Prostate gland (tissue), 2 donors: ENCODE results near the gene FAM171A2. TPM values are rescaled to one million over a fixed set of nuclear protein-coding genes. Genes with fewer than 3 reads are reported as not detected.

Experiments
- DNase-seq: peaks from one replicate; pipeline ENCODE4 v3.0.0-alpha.2; 2019; ENCODE audit warnings: low spot score
- H3K27ac ChIP-seq, 2 donors: fragments of 200-600 bp; sonication (generic); 2 replicates each; pipeline ENCODE4 v1.5.1; 2017 to 2019
- H3K27me3 ChIP-seq: fragments of 200-600 bp; sonication (generic); replicated peaks from 2 replicates; pipeline ENCODE4 v1.5.1; 2019; ENCODE audit not compliant: insufficient read depth
- H3K36me3 ChIP-seq, 2 donors: fragments of 200-600 bp; sonication (generic); 1 replicate in 1 of 2; 2 replicates in 1 of 2; pipeline versions ENCODE4 v1.5.1 to v1.8.1; 2017 to 2019
- H3K4me1 ChIP-seq: fragments of 200-600 bp; sonication (generic); replicated peaks from 2 replicates; pipeline ENCODE4 v1.5.1; 2019
- H3K4me3 ChIP-seq, 2 donors: fragments of 200-600 bp; sonication (generic); 2 replicates each; pipeline ENCODE4 v1.5.1; 2017 to 2019
- H3K9me3 ChIP-seq: fragments of 200-600 bp; sonication (generic); 2 replicates; pipeline ENCODE4 v1.5.1; 2017
- CTCF ChIP-seq, 4 experiments: fragments of 200-600 bp in 2 of 4; fragments of 450-650 bp in 2 of 4; sonication (generic) in 2 of 4; IDR thresholded peaks; 1 replicate in 3 of 4; 2 replicates in 1 of 4; pipeline ENCODE4 v1.5.1; 2016 to 2019; ENCODE audit warnings: antibody characterized with exemption in 4 of 4, mild to moderate bottlenecking in 2 of 4, moderate library complexity in 2 of 4
- POLR2A ChIP-seq: fragments of 450-650 bp; IDR thresholded peaks from one replicate; pipeline ENCODE4 v1.6.1; 2016; ENCODE audit warnings: antibody characterized with exemption, mild to moderate bottlenecking
- POLR2AphosphoS5 ChIP-seq: sonication (generic); formaldehyde crosslinking; IDR thresholded peaks from one replicate; pipeline ENCODE4 v1.6.1; 2017; ENCODE audit warnings: antibody characterized with exemption
- WGBS: methylation state at CpG from one replicate; pipeline ENCODE4 v1.1.5; 2018; 5-methylcytosine and 5-hydroxymethylcytosine counted together
- intact Hi-C: fragments of 100-400 bp; cut with DNase I; formaldehyde crosslinking; loops from one replicate; pipeline ENCODE4 v1.14.2; 2022
- total RNA-seq, 2 donors: library from RNA; depleted of rRNA; stranded (reverse); fragments of >200 nt; gene quantifications; one replicate each; pipeline ENCODE4 v1.1.0, GENCODE V29; 2016

The FAM171A2 gene
- total RNA-seq, 2 donors from 2014 or later, result 1.8 to 6.1 TPM

GRCh38 chr17:44311562-44312181, 52.0 kb downstream of the FAM171A2 start:
- intact Hi-C loops, result no loop called here

GRCh38 chr17:44310609-44311376, 52.9 kb downstream of the FAM171A2 start:
- Histone ChIP-seq H3K27ac (no peak overlapping the region), H3K36me3 (no peaks in the 10 kb centered on the region), H3K4me3 (no peak overlapping the region), H3K4me1 (peaks cover 4% of the 10 kb centered on the region), H3K27me3 (no peaks in the 10 kb centered on the region), H3K9me3 (no peaks in the 10 kb centered on the region)
- intact Hi-C loops, result no loop called here
- TF ChIP-seq POLR2A, result no peak
- no peak for TF ChIP-seq CTCF (IDR thresholded peaks at IDR 0.05)
- no peak for TF ChIP-seq POLR2AphosphoS5
- 80% methylated on average over 10 of the region's 10 CpGs for WGBS
- DNase-seq, result no peak

More at GRCh38 chr17:44311562-44312181, 52.0 kb downstream of the FAM171A2 start:
- no peak overlapping the region for H3K27ac ChIP-seq
- no peaks in the 10 kb centered on the region for H3K27me3 ChIP-seq
- peaks cover 4% of the 10 kb centered on the region for H3K4me1 ChIP-seq
- H3K4me3 ChIP-seq, result no peak overlapping the region
- no peaks in the 10 kb centered on the region for H3K36me3 ChIP-seq
- no peaks in the 10 kb centered on the region for H3K9me3 ChIP-seq
- no peak for DNase-seq
- WGBS, result 55% methylated on average over 2 of the region's 5 CpGs
- no peak for TF ChIP-seq POLR2A
- no peak for TF ChIP-seq POLR2AphosphoS5
- TF ChIP-seq CTCF (IDR thresholded peaks at IDR 0.05), result no peak

GRCh38 chr17:44310188-44310587, 53.5 kb downstream of the FAM171A2 start:
- no peak for DNase-seq
- H3K27me3 ChIP-seq, result no peaks in the 10 kb centered on the region
- H3K36me3 ChIP-seq, result no peaks in the 10 kb centered on the region
- intact Hi-C loops, result no loop called here
- 93% methylated on average over 2 of the region's 2 CpGs for WGBS
- H3K4me1 ChIP-seq, result peaks cover 4% of the 10 kb centered on the region
- H3K9me3 ChIP-seq, result no peaks in the 10 kb centered on the region
- no peak for TF ChIP-seq POLR2AphosphoS5
- no peak for TF ChIP-seq CTCF (IDR thresholded peaks at IDR 0.05)
- TF ChIP-seq POLR2A, result no peak
- H3K4me3 ChIP-seq, result no peak overlapping the region
- no peak overlapping the region for H3K27ac ChIP-seq

- no peaks in the 10 kb centered on the region for H3K36me3 ChIP-seq
- H3K27ac ChIP-seq, result no peak overlapping the region
- 57% methylated on average over 5 of the region's 5 CpGs for WGBS
- H3K4me3 ChIP-seq, result no peak overlapping the region
- DNase-seq, result no peak
- H3K4me1 ChIP-seq, result peaks cover 4% of the 10 kb centered on the region
- intact Hi-C loops, result no loop called here
- H3K9me3 ChIP-seq, result no peaks in the 10 kb centered on the region
- TF ChIP-seq CTCF (IDR thresholded peaks at IDR 0.05) (no peak), POLR2AphosphoS5 (no peak), POLR2A (no peak)
- no peaks in the 10 kb centered on the region for H3K27me3 ChIP-seq
These were observed 54.2 kb downstream of the FAM171A2 start for GRCh38 chr17:44309472-44309871.
